NCI-H748 (cell line): Measurements from ENCODE around the gene NAP1L1.

Experiments used
- DNase-seq: peaks from one replicate; lab custom pipeline; 2025; ENCODE audit not compliant: unreplicated experiment; lab: John Stamatoyannopoulos, UW

The NAP1L1 gene

GRCh38 chr12:76084863-76085519, 506 bp upstream of the NAP1L1 start:
- DNase-seq: peak; percentile 91

DNA sequence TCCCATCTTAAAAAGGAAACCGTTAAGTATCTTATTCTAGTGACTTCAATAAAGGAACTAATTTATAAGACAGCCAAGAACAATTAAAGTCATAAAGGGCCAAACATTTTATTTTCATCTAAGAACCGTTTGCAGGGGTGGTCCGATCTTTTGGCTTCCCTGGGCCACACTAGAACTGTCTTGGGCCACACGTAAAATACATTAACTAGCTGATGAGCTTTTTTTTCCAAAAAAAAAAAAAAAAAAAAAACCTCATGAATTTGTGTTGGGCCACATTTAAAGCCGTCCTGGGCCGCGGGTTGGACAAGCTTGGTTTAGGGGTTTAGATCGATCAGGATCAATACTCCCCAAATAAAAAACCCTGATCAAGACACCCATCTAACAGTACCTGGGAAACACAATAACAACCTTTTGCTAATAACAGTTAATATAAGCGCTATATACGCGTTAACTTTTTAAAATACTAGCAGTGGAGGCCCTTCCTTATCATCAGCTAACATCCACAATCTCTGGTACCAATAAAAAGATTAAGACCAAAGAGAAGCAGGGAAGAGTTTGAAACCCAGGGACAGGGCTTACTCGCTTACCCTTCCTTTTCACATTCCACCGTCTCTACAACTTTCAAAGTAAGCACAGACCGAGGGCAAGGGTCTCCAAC, 1.1 kb downstream of the NAP1L1 start:
- no peak for DNase-seq

GRCh38 chr12:76081909-76082308, 2.6 kb downstream of the NAP1L1 start:
- DNase-seq: no peak

GRCh38 chr12:76080729-76081415, 3.6 kb downstream of the NAP1L1 start:
- DNase-seq: no peak

DNA sequence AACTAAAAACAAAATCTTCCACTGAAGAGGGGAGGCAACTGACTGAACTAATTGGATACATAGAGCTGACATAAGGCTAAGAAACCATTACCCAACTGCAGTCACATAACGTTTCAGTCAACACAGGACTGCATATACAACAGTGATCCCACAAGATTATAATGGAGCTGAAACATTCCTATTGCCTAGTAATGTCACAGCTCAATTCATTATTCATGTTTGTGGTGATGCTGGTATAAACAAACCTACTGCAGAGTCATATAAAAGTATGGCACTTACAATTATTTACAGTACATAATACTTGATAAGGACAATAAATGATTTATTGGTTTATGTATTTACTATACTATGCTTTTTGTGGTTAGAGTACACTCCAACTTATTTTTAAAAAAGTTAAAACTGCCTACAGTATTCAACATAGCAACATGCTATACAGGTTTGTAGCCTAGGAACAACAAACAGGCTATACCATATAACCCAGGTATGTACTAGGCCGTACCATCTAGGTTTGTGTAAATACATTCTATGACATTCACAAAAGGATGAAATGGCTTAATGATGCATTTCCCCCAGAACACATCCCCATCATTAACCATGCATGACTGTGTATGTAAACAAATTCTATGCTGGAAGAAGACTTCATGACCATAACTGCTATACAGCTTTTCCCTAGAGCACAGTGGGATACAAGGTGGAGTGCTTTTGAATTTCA, 4.3 kb downstream of the NAP1L1 start:
- peak; percentile 95 for DNase-seq

GRCh38 chr12:76078748-76079147, 5.7 kb downstream of the NAP1L1 start:
- no peak for DNase-seq

DNA sequence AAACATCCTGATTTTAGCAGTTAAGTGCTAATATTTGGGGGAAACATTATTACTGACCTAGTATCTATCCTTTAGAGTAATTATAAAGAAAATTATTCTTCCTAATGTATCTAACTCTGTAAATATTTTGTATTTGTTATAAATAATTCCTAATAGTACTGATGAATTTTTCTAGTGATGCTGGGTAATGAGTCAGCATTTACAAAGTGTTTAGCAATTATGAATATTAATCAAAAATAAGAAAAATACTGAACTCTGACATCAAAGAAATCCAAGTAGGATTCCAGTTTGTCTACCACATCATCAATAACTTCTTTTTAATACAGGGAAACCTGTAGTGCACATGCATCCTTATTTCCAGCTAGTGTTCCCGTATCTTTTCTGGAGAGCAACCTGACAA, 9.0 kb downstream of the NAP1L1 start:
- no peak for DNase-seq

GRCh38 chr12:76074701-76075336, 9.7 kb downstream of the NAP1L1 start:
- DNase-seq: no peak

- DNase-seq: no peak
Measured at GRCh38 chr12:76073561-76073960, 10.9 kb downstream of the NAP1L1 start.

DNA sequence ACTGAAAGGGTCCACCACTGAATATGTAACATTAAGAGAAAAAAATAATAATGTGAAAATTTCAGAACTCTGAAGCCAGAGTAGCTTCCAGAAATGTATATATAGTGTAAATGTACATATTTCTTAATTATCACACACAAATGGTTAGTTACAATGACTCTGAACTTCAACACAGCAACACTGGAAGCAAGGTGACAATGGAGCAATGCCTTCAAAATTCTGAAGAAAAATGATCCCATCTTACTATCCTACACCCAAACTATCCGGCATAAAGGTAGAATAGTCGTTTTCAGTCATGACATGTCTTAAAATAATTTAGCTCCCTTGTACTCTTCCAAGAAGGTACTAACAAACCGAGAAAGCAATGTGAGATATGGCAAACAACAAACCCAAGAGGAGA, 11.9 kb downstream of the NAP1L1 start:
- no peak for DNase-seq

DNA sequence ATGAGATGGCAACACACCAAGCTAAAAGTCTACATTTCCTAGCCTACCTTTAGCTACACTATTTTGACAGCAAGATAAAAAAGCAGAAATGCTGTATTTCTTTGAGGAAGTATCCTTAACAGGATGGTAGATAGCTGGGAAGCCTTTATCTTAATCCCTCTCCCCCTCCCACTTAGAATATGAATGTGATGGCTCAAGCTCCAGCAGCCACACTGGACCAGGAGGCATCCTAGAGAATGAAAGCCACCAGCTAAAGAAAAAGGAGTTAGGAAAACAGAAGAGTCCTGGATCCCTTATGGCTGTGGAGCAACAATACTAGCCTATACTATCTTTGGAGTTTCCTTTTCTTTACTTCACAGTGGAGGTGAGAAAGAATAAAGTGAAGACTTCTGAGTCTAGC, 15.1 kb downstream of the NAP1L1 start:
- DNase-seq: no peak

GRCh38 chr12:76065917-76066316, 18.6 kb downstream of the NAP1L1 start:
- no peak for DNase-seq

- DNase-seq: no peak
Measured at GRCh38 chr12:76064904-76065303, 19.6 kb downstream of the NAP1L1 start.

- DNase-seq: no peak
Measured at GRCh38 chr12:76060111-76060510, 24.4 kb downstream of the NAP1L1 start.

GRCh38 chr12:76057326-76057725, 27.2 kb downstream of the NAP1L1 start:
- no peak for DNase-seq

DNA sequence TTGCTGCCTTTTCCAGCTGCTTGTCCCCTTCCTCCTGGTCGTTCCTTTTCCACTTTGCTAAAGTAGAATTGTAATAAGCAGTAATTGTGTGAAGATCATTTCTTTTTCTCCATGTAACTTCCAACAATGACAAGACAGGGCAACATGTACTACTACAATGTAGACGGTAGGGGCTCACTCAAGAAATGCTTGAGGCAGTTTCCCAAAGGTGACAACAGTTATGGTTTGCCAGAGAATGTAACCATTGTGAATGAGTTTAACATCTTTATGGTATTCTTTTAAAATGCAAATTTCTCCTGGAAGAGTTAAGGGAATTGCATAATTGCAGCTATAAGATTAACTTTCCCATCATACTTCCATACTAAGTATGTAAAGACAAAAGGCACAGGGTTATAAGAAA, 29.1 kb downstream of the NAP1L1 start:
- DNase-seq: no peak

DNA sequence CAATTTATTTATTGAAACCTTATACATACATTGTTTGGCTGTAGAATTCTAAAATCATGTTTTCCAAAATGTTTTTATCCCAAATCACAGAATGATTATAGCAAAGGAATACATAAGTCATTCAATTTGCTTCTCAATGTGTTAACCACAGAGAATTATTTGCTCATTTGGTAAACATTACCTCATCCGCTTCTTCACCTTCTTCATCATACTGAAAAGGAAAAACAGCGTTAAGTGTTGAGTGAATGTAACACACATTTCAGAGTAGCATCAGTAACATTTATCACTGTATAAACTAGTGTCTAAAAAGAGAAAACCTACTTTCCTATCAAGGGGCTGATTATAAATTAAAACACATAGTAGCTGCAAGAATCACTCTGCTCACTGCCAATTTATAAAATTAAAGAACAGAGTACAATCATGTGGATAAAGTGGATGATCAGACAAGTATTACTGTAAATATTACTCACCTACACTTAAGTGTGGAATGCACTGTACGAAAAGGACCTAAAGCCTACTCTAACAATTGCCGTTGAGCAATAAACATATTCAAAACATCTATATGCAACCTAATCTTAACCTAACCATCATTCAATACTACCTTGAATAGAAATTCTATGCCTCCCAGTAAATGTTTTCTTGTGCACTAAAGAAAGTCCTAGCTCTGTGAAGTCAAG, 34.8 kb downstream of the NAP1L1 start:
- DNase-seq: no peak

DNA sequence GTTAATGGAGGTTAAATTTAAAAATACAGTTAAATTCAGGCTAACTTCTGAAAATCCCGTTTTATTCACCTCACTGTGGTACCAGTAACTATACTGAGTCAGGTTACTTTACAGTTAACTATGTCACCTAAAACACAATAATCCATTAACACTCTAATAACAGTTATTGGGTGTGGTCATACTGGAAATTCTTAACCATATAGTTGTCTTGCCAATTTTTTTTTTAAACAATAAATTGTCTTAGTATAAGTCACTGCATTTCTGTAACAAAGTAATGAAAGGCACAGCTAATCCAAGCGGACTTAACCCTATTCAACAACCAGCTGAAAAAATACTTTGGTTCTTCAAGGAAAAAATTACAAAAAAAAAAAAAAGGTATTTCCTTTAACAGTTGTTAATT, 36.7 kb downstream of the NAP1L1 start:
- no peak for DNase-seq

GRCh38 chr12:76047060-76047459, 37.4 kb downstream of the NAP1L1 start:
- DNase-seq: no peak

GRCh38 chr12:76043377-76043776, 41.1 kb downstream of the NAP1L1 start:
- DNase-seq: no peak

- DNase-seq: no peak
Measured at GRCh38 chr12:76042147-76042546, 42.3 kb downstream of the NAP1L1 start.
